IgD-negative memory B cell (primary cell): Measurements from ENCODE around the gene EXPH5. TPM values are rescaled to one million over a fixed set of nuclear protein-coding genes. Genes with fewer than 3 reads are reported as not detected.

Experiments
- H3K27ac Mint-ChIP-seq, 3 donors: one replicate each; pipeline ENCODE4 v1.8.0; 2020 to 2022; ENCODE audit warnings: mild to moderate bottlenecking in 3 of 3, mixed read lengths in 3 of 3, moderate library complexity in 1 of 3
- H3K27me3 Mint-ChIP-seq: one replicate; pipeline ENCODE4 v1.8.0; 2021; ENCODE audit warnings: mixed read lengths
- H3K36me3 Mint-ChIP-seq: one replicate; pipeline ENCODE4 v1.8.0; 2020; ENCODE audit warnings: mild to moderate bottlenecking, mixed read lengths
- H3K4me1 Mint-ChIP-seq, 3 donors: one replicate each; pipeline ENCODE4 v1.8.0; 2020 to 2022; ENCODE audit warnings: mixed read lengths in 3 of 3, mild to moderate bottlenecking in 1 of 3
- H3K4me3 Mint-ChIP-seq, 4 donors: one replicate each; pipeline ENCODE4 v1.8.0; 2020 to 2022; ENCODE audit warnings: mild to moderate bottlenecking in 4 of 4, mixed read lengths in 4 of 4, moderate library complexity in 3 of 4
- H3K9me3 Mint-ChIP-seq, 3 donors: one replicate each; pipeline ENCODE4 v1.8.0; 2020 to 2021; ENCODE audit warnings: mixed read lengths in 3 of 3, mild to moderate bottlenecking in 1 of 3
- polyA plus RNA-seq: library from polyadenylated mRNA; unstranded; fragments of 300-500 nt; fragmentation: Illumina TruSeq; gene quantifications from one replicate; pipeline ENCODE4 v1.2.3, GENCODE V29; 2021

Gene EXPH5
- polyA plus RNA-seq, 1 donor from 2014 or later = 0.05 TPM

DNA sequence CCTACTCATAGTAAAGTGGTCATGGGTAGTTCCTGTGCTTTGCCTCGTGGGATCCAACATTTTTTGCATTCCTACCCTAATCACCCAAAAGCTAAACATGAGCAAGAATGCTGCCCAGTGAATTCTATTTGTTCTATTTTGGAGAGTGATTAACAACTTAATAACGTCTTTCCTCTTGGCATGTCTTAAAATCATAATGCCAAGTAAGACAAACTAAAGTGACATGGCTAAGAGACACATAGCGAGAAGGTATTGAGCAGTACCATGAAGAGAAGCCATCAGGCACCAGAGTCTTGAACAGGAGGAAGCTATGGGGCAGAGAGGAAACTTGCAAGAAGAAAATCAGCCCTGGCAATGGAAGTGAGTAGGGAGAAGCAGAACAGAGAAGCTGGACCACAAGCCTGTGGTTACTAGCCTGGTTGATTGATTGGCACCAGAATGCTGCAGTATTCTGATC lies 32.0 kb downstream of the EXPH5 start:
- H3K27ac Mint-ChIP-seq = no peak overlapping the region
- H3K27me3 Mint-ChIP-seq = no peaks in the 10 kb centered on the region
- no peaks in the 10 kb centered on the region for H3K36me3 Mint-ChIP-seq
- no peak overlapping the region for H3K4me3 Mint-ChIP-seq
- peaks cover 0 to 1% (median 0%) of the 10 kb centered on the region in 3 donors for H3K4me1 Mint-ChIP-seq
- peaks cover 0 to 2% (median 0%) of the 10 kb centered on the region in 3 donors for H3K9me3 Mint-ChIP-seq

GRCh38 chr11:108559904-108560303 lies 33.7 kb downstream of the EXPH5 start:
- H3K9me3 Mint-ChIP-seq = no peaks in the 10 kb centered on the region
- H3K4me3 Mint-ChIP-seq = no peak overlapping the region
- no peaks in the 10 kb centered on the region for H3K36me3 Mint-ChIP-seq
- H3K27ac Mint-ChIP-seq = no peak overlapping the region
- H3K4me1 Mint-ChIP-seq = peaks cover 0 to 1% (median 0%) of the 10 kb centered on the region in 3 donors
- H3K27me3 Mint-ChIP-seq = no peaks in the 10 kb centered on the region

- Mint-ChIP-seq H3K27ac (no peak overlapping the region), H3K9me3 (no peaks in the 10 kb centered on the region), H3K4me1 (peaks cover 0 to 1% (median 0%) of the 10 kb centered on the region in 3 donors), H3K27me3 (no peaks in the 10 kb centered on the region), H3K4me3 (no peak overlapping the region), H3K36me3 (no peaks in the 10 kb centered on the region)
These were observed 34.2 kb downstream of the EXPH5 start for GRCh38 chr11:108559340-108559739.

- Mint-ChIP-seq H3K36me3 (no peaks in the 10 kb centered on the region), H3K4me3 (no peak overlapping the region), H3K4me1 (peaks cover 0 to 1% (median 0%) of the 10 kb centered on the region in 3 donors), H3K27ac (no peak overlapping the region), H3K27me3 (no peaks in the 10 kb centered on the region), H3K9me3 (no peaks in the 10 kb centered on the region)
These were observed 35.3 kb downstream of the EXPH5 start for GRCh38 chr11:108558222-108558621.

- H3K4me3 Mint-ChIP-seq = no peak overlapping the region
- H3K27me3 Mint-ChIP-seq = no peaks in the 10 kb centered on the region
- H3K36me3 Mint-ChIP-seq = no peaks in the 10 kb centered on the region
- peaks cover 0 to 1% (median 0%) of the 10 kb centered on the region in 3 donors for H3K4me1 Mint-ChIP-seq
- H3K9me3 Mint-ChIP-seq = no peaks in the 10 kb centered on the region
- no peak overlapping the region for H3K27ac Mint-ChIP-seq
These were observed 37.5 kb downstream of the EXPH5 start for GRCh38 chr11:108556019-108556418.

- Mint-ChIP-seq H3K27me3 (no peaks in the 10 kb centered on the region), H3K4me1 (no peaks in the 10 kb centered on the region), H3K9me3 (no peaks in the 10 kb centered on the region), H3K4me3 (no peak overlapping the region), H3K27ac (no peak overlapping the region), H3K36me3 (no peaks in the 10 kb centered on the region)
These were observed 41.7 kb downstream of the EXPH5 start for GRCh38 chr11:108551651-108552462.

- Mint-ChIP-seq H3K27ac (no peak overlapping the region), H3K9me3 (no peaks in the 10 kb centered on the region), H3K36me3 (no peaks in the 10 kb centered on the region), H3K4me3 (no peak overlapping the region), H3K4me1 (no peaks in the 10 kb centered on the region), H3K27me3 (peaks cover 1% of the 10 kb centered on the region)
These were observed 44.2 kb downstream of the EXPH5 start for GRCh38 chr11:108549319-108549885.

- Mint-ChIP-seq H3K4me1 (no peaks in the 10 kb centered on the region), H3K4me3 (no peak overlapping the region), H3K27ac (no peak overlapping the region), H3K27me3 (peaks cover 4% of the 10 kb centered on the region), H3K9me3 (no peaks in the 10 kb centered on the region), H3K36me3 (no peaks in the 10 kb centered on the region)
These were observed 47.6 kb downstream of the EXPH5 start for GRCh38 chr11:108545909-108546501.

DNA sequence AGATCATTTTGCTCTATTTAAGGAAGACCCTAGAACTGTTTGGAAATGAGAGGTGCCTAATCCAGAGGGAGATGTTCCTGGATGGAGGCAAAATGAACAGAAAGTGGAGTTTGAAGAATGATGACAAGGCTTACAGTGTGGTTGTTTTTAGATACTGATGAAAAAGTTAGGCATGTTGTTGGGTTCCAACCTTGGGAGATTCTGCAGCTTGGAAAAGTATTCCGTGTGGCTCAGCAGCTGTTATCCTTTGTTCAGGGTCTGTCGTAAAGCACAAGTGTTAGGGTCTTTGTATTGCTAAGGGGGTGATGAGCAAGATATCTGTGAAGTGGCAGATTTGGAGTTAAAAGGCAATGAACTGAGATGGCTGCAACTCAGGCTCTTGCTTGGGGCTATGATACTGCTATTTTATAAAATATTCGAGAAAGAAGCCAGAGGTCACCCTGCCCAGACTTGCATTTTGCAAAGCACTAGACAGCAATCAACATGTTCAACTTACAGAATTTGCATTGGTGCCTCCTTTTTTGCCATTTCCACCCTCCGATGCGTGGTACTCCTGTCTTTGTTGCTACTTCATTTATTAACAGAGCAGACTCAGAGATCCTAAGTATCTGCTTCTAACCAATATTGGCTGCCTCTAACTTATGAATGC lies 50.1 kb downstream of the EXPH5 start:
- H3K36me3 Mint-ChIP-seq = peaks cover 3% of the 10 kb centered on the region
- H3K4me1 Mint-ChIP-seq = no peaks in the 10 kb centered on the region
- no peak overlapping the region for H3K27ac Mint-ChIP-seq
- no peak overlapping the region for H3K4me3 Mint-ChIP-seq
- H3K9me3 Mint-ChIP-seq = peaks cover 0 to 2% (median 0%) of the 10 kb centered on the region in 3 donors
- H3K27me3 Mint-ChIP-seq = peaks cover 6% of the 10 kb centered on the region

GRCh38 chr11:108541531-108541930 lies 52.0 kb downstream of the EXPH5 start:
- H3K27me3 Mint-ChIP-seq = peaks cover 6% of the 10 kb centered on the region
- H3K36me3 Mint-ChIP-seq = peaks cover 3% of the 10 kb centered on the region
- peaks cover 0 to 2% (median 0%) of the 10 kb centered on the region in 3 donors for H3K9me3 Mint-ChIP-seq
- H3K4me3 Mint-ChIP-seq = no peak overlapping the region
- no peak overlapping the region for H3K27ac Mint-ChIP-seq
- H3K4me1 Mint-ChIP-seq = no peaks in the 10 kb centered on the region

DNA sequence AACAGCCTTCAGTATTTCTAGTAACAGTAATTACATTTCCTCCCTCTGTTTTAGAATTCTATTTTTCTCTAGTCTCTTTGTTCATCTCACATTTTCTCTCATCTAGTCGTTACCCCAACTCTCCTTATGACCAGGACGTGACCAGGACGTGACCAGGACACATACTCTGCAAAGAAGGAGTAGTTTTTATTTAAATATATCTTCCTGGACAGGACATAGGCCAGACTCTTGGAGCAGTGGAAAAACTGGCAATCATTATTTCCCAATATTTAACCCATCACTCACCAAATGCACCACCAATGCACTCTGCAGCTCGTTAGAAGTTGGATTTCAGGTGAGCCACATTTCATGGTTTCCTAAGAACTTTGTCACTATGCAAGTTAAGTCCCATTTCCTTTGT lies 55.1 kb downstream of the EXPH5 start:
- Mint-ChIP-seq H3K27me3 (peaks cover 3% of the 10 kb centered on the region), H3K4me1 (no peaks in the 10 kb centered on the region), H3K27ac (no peak overlapping the region), H3K9me3 (peaks cover 0 to 2% (median 0%) of the 10 kb centered on the region in 3 donors), H3K36me3 (peaks cover 3% of the 10 kb centered on the region), H3K4me3 (no peak overlapping the region)

GRCh38 chr11:108538022-108538424 lies 55.5 kb downstream of the EXPH5 start:
- Mint-ChIP-seq H3K4me1 (no peaks in the 10 kb centered on the region), H3K4me3 (no peak overlapping the region), H3K36me3 (peaks cover 3% of the 10 kb centered on the region), H3K27me3 (peaks cover 3% of the 10 kb centered on the region), H3K9me3 (peaks cover 0 to 2% (median 0%) of the 10 kb centered on the region in 3 donors), H3K27ac (no peak overlapping the region)

GRCh38 chr11:108536783-108537182 lies 56.8 kb downstream of the EXPH5 start:
- Mint-ChIP-seq H3K27ac (no peak overlapping the region), H3K36me3 (peaks cover 3% of the 10 kb centered on the region), H3K27me3 (peaks cover 3% of the 10 kb centered on the region), H3K9me3 (peaks cover 0 to 2% (median 0%) of the 10 kb centered on the region in 3 donors), H3K4me3 (no peak overlapping the region), H3K4me1 (no peaks in the 10 kb centered on the region)

GRCh38 chr11:108535384-108535955 lies 58.1 kb downstream of the EXPH5 start:
- Mint-ChIP-seq H3K36me3 (peaks cover 1% of the 10 kb centered on the region), H3K27ac (no peak overlapping the region), H3K9me3 (no peaks in the 10 kb centered on the region), H3K4me3 (no peak overlapping the region), H3K27me3 (peaks cover 3% of the 10 kb centered on the region), H3K4me1 (no peaks in the 10 kb centered on the region)
